CD14-positive monocyte (primary cell): ENCODE data around the gene DRGX. TPM values are rescaled to one million over a fixed set of nuclear protein-coding genes. Genes with fewer than 3 reads are reported as not detected.

Experiments used
- DNase-seq, 3 donors: peaks; one replicate each; pipeline ENCODE4 v3.0.0-alpha.2; 2011 to 2022
- H2AFZ ChIP-seq: 2 replicates; pipeline ENCODE4 v1.6.0; 2012; ENCODE audit warnings: mild to moderate bottlenecking, low read depth, low read length, inconsistent platforms; ENCODE audit not compliant: insufficient read depth, poor library complexity, severe bottlenecking
- H3K27ac ChIP-seq, 2 donors: 1 replicate in 1 of 2; 2 replicates in 1 of 2; pipeline ENCODE4 v1.5.1; 2012 to 2013; ENCODE audit warnings: low read length in 2 of 2, control low read depth in 1 of 2, inconsistent platforms in 1 of 2, low read depth in 1 of 2, mild to moderate bottlenecking in 1 of 2
- H3K27me3 ChIP-seq, 2 donors: one replicate each; pipeline versions ENCODE4 v1.6.0 to v1.6.1; 2011 to 2013; ENCODE audit warnings: low read length in 2 of 2; ENCODE audit not compliant: control insufficient read depth in 2 of 2, insufficient read depth in 2 of 2
- H3K36me3 ChIP-seq, 2 donors: replicated peaks in 1 of 2; 1 replicate in 1 of 2; 2 replicates in 1 of 2; pipeline versions ENCODE4 v1.5.1 to v1.6.1; 2012 to 2013; ENCODE audit warnings: low read length in 2 of 2, control low read depth in 1 of 2, inconsistent platforms in 1 of 2, mild to moderate bottlenecking in 1 of 2; ENCODE audit not compliant: insufficient read depth in 2 of 2, control insufficient read depth in 1 of 2
- H3K4me1 ChIP-seq, 2 donors: 1 replicate in 1 of 2; 2 replicates in 1 of 2; pipeline versions ENCODE4 v1.5.1 to v1.6.1; 2012 to 2013; ENCODE audit warnings: low read length in 2 of 2, control low read depth in 1 of 2, inconsistent platforms in 1 of 2, mild to moderate bottlenecking in 1 of 2, moderate library complexity in 1 of 2; ENCODE audit not compliant: insufficient read depth in 2 of 2, control insufficient read depth in 1 of 2
- H3K4me2 ChIP-seq: replicated peaks from 2 replicates; pipeline ENCODE3; 2012; ENCODE audit warnings: low read length, moderate library complexity, mild to moderate bottlenecking; ENCODE audit not compliant: poor library complexity, severe bottlenecking; ENCODE audit errors: extremely low read depth
- H3K4me3 ChIP-seq, 3 experiments: fragments of 200-600 bp in 1 of 3; sonication (generic) in 1 of 3; replicated peaks in 1 of 3; 1 replicate in 2 of 3; 2 replicates in 1 of 3; pipeline ENCODE4 v1.5.1; 2011 to 2013; ENCODE audit warnings: low read length in 3 of 3, mild to moderate bottlenecking in 3 of 3, control low read depth in 2 of 3, low read depth in 2 of 3, inconsistent platforms in 1 of 3, moderate library complexity in 1 of 3
- H3K79me2 ChIP-seq: 2 replicates; pipeline ENCODE4 v1.6.0; 2012; ENCODE audit warnings: mild to moderate bottlenecking, control low read depth, inconsistent platforms, low read length, moderate library complexity; ENCODE audit not compliant: insufficient read depth
- H3K9ac ChIP-seq: 2 replicates; pipeline ENCODE4 v1.6.0; 2017; ENCODE audit warnings: low read length, mild to moderate bottlenecking; ENCODE audit not compliant: insufficient read depth, poor library complexity, severe bottlenecking
- H3K9me3 ChIP-seq, 2 donors: replicated peaks in 1 of 2; 1 replicate in 1 of 2; 2 replicates in 1 of 2; pipeline versions ENCODE4 v1.5.1 to v1.6.1; 2012 to 2013; ENCODE audit warnings: low read length in 2 of 2, control low read depth in 1 of 2; ENCODE audit not compliant: control insufficient read depth in 1 of 2, insufficient read depth in 1 of 2
- H4K20me1 ChIP-seq: 2 replicates; pipeline ENCODE4 v1.6.0; 2012; ENCODE audit warnings: mild to moderate bottlenecking, low read length, control low read depth, moderate library complexity; ENCODE audit not compliant: insufficient read depth
- H3K27ac Mint-ChIP-seq, 7 donors: one replicate each; pipeline ENCODE4 v1.8.0; 2020; ENCODE audit warnings: mild to moderate bottlenecking in 7 of 7, mixed read lengths in 7 of 7, moderate library complexity in 6 of 7, inconsistent platforms in 2 of 7
- H3K27me3 Mint-ChIP-seq, 3 donors: one replicate each; pipeline ENCODE4 v1.8.0; 2021 to 2022; ENCODE audit warnings: low read depth in 3 of 3, mild to moderate bottlenecking in 3 of 3, mixed read lengths in 3 of 3, moderate library complexity in 3 of 3, inconsistent platforms in 1 of 3
- H3K36me3 Mint-ChIP-seq, 2 donors: one replicate each; pipeline ENCODE4 v1.8.0; 2020; ENCODE audit warnings: mixed read lengths in 2 of 2, inconsistent platforms in 1 of 2, mild to moderate bottlenecking in 1 of 2
- H3K4me1 Mint-ChIP-seq: one replicate; pipeline ENCODE4 v1.8.0; 2020; ENCODE audit warnings: mild to moderate bottlenecking, mixed read lengths
- H3K4me3 Mint-ChIP-seq, 2 donors: one replicate each; pipeline ENCODE4 v1.8.0; 2020; ENCODE audit warnings: mild to moderate bottlenecking in 2 of 2, mixed read lengths in 2 of 2, moderate library complexity in 1 of 2
- H3K9me3 Mint-ChIP-seq, 7 donors: one replicate each; pipeline ENCODE4 v1.8.0; 2020 to 2022; ENCODE audit warnings: mixed read lengths in 7 of 7, mild to moderate bottlenecking in 6 of 7, moderate library complexity in 6 of 7, inconsistent platforms in 2 of 7
- CTCF ChIP-seq: fragments of 200-600 bp; IDR thresholded peaks from one replicate; pipeline ENCODE4 v1.8.0; 2022; ENCODE audit warnings: antibody characterized with exemption, mild to moderate bottlenecking
- WGBS: methylation state at CpG from one replicate; pipeline ENCODE4 v1.1.5; 2013; ENCODE audit warnings: missing lambda C conversion rate; ENCODE audit not compliant: insufficient coverage; 5-methylcytosine and 5-hydroxymethylcytosine counted together
- intact Hi-C, 2 donors: fragments of 100-400 bp; cut with micrococcal nuclease; formaldehyde crosslinking; loops; one replicate each; pipeline versions ENCODE4 v1.15.0 to v1.15.1; 2023
- polyA plus RNA-seq, 3 donors: library from polyadenylated mRNA; depleted of rRNA in 1 of 3; unstranded in 2 of 3; stranded (reverse) in 1 of 3; fragments of 300-500 nt in 2 of 3; fragments of >200 nt in 1 of 3; fragmentation: Illumina TruSeq in 2 of 3; gene quantifications; 1 replicate in 2 of 3; 2 replicates in 1 of 3; pipeline ENCODE4 v1.2.3, GENCODE V29; 2012 to 2021

Gene DRGX
- polyA plus RNA-seq, 3 donors, result not detected

GRCh38 chr10:49329146-49329505 is 66.8 kb downstream of the DRGX start:
- Histone ChIP-seq H3K27ac (peak overlapping the region in 1 of 2 donors; percentile 15), H4K20me1 (no peaks in the 10 kb centered on the region), H3K27me3 (no peaks in the 10 kb centered on the region), H3K36me3 (no peaks in the 10 kb centered on the region), H3K79me2 (no peaks in the 10 kb centered on the region), H3K9me3 (no peaks in the 10 kb centered on the region), H3K9ac (no peak overlapping the region), H3K4me2 (no peak overlapping the region), H3K4me1 (peaks cover 10 to 27% of the 10 kb centered on the region in 2 donors), H3K4me3 (no peak overlapping the region), H2AFZ (no peak overlapping the region)
- DNase-seq, result peak in 1 of 3 donors; percentile 40
- Mint-ChIP-seq H3K4me3 (no peak overlapping the region), H3K4me1 (peaks cover 21% of the 10 kb centered on the region), H3K27ac (peak overlapping the region in 3 of 7 donors; percentile 26 to 81 (median 46)), H3K27me3 (peaks cover 5 to 21% (median 7%) of the 10 kb centered on the region in 3 donors), H3K9me3 (peaks cover 0 to 6% (median 0%) of the 10 kb centered on the region in 7 donors), H3K36me3 (no peaks in the 10 kb centered on the region)
- intact Hi-C loops, result no loop called here
- 56% methylated on average over 1 of the region's 4 CpGs for WGBS
- TF ChIP-seq CTCF, result no peak

GRCh38 chr10:49328401-49329145 is 67.3 kb downstream of the DRGX start:
- no peak overlapping the region for H3K9ac ChIP-seq
- no peaks in the 10 kb centered on the region for H3K36me3 Mint-ChIP-seq
- peaks cover 4 to 20% (median 5%) of the 10 kb centered on the region in 3 donors for H3K27me3 Mint-ChIP-seq
- H3K27ac Mint-ChIP-seq, result no peak overlapping the region
- H3K4me1 ChIP-seq, result peaks cover 10 to 27% of the 10 kb centered on the region in 2 donors
- no peak overlapping the region for H3K4me3 Mint-ChIP-seq
- no peaks in the 10 kb centered on the region for H3K36me3 ChIP-seq
- no peak overlapping the region for H3K4me3 ChIP-seq
- WGBS, result 98% methylated on average over 6 of the region's 9 CpGs
- no peak for TF ChIP-seq CTCF
- peak in 1 of 3 donors; percentile 0 for DNase-seq
- peaks cover 0 to 3% (median 0%) of the 10 kb centered on the region in 7 donors for H3K9me3 Mint-ChIP-seq
- H3K9me3 ChIP-seq, result no peaks in the 10 kb centered on the region
- H4K20me1 ChIP-seq, result no peaks in the 10 kb centered on the region
- no peaks in the 10 kb centered on the region for H3K27me3 ChIP-seq
- no peak overlapping the region for H3K4me2 ChIP-seq
- intact Hi-C loops, result no loop called here
- no peak overlapping the region for H3K27ac ChIP-seq
- no peaks in the 10 kb centered on the region for H3K79me2 ChIP-seq
- H2AFZ ChIP-seq, result no peak overlapping the region
- peaks cover 23% of the 10 kb centered on the region for H3K4me1 Mint-ChIP-seq
